Activated CD4-positive, CD25-positive, alpha-beta regulatory T cell treated with anti-CD3 and anti-CD28 coated beads, Interleukin-2, amount 50 U/mL, for 72 hours (primary cell): Measurements from ENCODE around the gene DOK4.
"Not testable (repeated sequence)": the region's sequence is repeated elsewhere in the genome, so short reads cannot be mapped to it uniquely, and the experiment has no call there.

Experiments
- DNase-seq: peaks from one replicate; pipeline ENCODE4 v3.0.0; 2021

Gene DOK4

GRCh38 chr16:57475711-57476339 lies 10.5 kb downstream of the DOK4 start:
- peak; percentile 68 for DNase-seq

- DNase-seq, result no peak
Measured at GRCh38 chr16:57474671-57475661, 11.3 kb downstream of the DOK4 start.

DNA sequence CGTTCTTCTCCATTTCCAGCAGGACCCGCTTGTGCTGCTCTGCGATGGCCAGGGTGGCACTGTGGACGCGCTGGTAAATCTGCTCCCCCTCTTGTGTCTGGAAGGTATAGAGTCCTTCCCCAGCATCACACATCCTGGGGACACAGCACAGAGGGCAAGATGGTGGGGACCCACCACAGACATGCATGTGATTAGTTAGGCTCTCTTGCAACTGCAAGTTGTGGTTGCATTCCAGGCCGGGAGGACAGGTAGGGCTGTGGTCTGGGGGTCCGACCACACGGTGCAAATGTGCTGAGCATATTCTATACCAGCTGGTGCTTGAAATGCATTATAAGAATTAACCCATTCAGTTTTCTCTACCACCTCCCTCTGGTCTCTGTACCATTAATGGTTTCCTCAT lies 12.4 kb downstream of the DOK4 start:
- no peak for DNase-seq

GRCh38 chr16:57473176-57473840 lies 13.0 kb downstream of the DOK4 start:
- DNase-seq, result no peak

DNA sequence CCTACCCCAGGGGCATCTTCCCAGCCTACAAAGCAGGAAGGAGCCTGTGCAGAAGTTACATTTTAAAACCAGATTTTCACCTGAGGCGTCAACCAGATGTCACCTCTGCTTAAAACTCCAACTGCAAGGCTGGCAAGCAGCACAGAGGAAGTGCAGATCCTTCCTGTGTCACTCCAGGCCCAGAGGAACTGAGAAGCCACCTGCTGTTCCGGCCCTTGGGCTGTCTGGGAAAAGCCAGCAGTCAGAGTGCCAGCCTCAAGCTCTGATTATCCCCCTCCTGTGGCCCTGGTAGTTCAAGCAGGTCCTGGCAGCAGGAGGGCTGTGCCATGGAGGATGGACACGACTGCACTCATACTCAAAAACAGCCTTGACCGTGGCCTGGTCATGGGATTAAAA lies 13.6 kb downstream of the DOK4 start:
- DNase-seq, result no peak

DNA sequence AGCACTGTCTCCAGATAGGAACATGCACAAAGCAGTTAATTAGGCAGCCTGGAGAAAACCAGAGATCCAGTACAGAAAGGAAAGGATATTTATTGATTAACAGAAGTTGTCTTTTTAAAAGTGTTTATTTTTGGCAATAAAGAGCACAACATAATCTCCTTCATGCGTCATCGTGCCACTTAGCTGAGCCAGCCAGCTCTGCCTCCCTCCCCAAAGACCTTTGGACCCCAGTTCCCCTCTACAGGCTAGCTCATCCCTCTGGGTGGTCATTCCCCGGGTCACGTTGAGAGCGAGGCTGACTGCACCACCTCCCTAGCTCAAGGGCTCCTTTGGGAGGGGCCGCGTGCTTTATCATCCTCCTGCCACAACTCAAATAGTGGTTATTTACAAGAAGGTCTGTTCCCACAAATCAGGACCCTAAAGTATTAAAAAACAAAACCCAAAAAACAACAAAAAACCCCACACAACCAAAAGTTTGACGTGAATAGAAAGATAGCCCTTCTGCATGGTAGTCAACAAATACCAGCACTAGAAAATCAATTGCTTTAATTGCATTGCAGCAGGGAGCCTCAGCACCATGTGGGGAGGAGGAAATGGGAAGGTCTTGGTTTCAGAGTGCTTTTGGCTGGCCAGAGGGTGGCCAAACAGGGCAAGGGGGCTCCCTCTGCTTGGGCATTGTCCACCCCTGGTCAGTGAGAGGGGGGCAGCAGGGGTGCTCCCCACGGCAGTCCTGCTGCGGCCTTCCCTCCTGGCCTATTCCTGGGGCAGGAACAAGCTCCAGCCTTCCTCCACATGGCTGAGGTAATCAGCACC lies 14.2 kb downstream of the DOK4 start:
- no peak for DNase-seq

DNA sequence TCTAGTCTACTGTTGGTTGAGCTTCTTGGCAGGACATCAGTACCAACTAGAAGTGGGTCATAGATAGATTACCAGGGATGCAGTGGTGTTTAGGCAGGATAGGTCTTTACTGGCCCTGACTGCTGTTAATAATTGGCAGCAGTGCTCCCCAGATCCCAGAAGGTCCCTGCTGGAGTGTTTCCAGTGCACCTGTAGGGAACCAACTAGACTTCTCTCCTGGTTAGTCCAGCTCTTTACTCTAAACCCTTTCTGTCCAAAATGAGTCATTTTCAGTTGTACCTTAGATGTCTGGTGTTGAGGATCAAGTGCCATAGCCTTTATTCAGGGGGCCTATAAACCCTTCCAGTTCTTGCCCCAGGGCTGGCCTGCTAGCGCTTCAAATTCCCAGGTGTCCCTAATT lies 15.1 kb downstream of the DOK4 start:
- DNase-seq, result no peak

GRCh38 chr16:57470711-57471110 lies 15.6 kb downstream of the DOK4 start:
- DNase-seq, result no peak

- DNase-seq, result no peak
Measured at GRCh38 chr16:57469917-57470470, 16.3 kb downstream of the DOK4 start.

DNA sequence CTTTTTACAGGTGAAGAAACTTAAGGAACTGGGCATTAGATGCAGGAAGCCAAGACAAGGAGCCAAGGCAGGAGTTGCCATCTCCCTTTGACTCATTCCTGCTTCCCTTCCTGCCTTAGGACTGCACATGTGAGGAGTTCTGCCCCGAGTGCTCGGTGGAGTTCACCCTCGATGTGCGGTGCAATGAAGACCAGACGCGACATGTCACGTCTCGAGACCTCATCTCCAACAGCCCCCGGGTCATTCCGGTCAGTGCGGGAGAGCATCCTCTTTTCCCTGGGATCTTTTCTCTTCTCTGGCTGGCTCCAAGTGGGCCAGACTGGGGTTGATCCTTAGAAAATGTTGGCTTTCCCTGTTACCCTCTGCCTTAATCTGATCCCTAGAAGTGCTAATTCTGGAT lies 17.2 kb downstream of the DOK4 start:
- no peak for DNase-seq

DNA sequence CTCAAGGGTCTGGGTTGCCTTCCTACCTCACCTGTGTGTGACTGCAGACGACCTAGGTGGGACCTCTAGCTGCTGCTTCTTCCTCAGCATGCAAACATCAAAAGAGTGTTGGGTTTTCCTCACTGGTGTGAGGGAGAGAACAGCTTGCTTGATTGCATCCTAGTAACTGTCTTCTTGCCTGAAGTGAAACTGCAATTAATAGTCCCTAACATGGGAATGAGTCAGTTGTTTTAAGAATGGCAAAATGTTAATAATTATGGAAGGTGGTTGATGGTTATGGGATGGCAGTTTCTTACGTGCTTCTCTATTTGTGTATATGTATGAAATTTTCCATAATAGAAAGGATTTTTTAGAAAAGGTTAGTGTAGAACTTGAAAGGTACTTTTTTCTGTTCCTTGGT lies 17.9 kb downstream of the DOK4 start:
- no peak for DNase-seq

DNA sequence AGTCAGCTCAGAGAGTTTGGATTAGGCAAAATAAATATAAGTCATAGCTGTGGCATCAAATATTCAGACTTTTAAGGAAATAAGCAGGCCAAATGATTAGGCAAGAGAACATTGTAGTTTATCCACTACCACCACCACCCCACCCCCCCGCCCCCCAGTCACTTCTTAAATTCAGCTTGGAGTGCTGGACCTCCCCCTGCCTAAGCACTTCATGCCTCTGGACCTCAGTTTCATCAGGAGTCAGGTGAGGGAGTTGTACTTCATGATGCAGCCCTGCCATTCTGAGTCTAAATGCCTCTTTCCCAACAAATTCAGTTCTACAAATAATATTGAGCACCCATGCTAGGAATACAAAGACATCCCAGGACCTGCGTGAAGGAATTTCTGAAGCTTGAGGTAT lies 21.8 kb downstream of the DOK4 start:
- no peak for DNase-seq

DNA sequence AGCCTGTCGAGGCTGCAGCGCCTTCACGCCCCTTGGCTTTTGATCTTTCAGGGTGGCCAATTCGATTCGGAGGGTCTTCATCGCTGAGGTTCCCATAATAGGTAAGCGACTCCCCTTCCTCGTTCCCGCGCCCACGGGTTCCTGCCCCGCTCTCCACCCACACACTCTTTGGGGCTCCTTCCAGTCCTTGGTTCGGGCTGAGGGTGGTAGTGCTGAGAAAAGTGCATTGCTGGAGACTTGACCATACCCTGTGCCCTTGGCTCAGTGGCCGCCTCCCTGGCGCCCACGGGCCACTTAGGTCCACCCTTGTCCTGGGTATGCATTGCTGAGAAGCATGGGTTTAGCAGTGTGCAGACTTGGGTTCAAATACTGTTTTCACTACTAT lies 23.3 kb downstream of the DOK4 start:
- no peak for DNase-seq

- DNase-seq, result peak; percentile 96
Measured at GRCh38 chr16:57462209-57462977, 23.9 kb downstream of the DOK4 start, which contains the start of gene POLR2C. TSS of gene POLR2C (plus strand) at chr16:57462679. CDS start at chr16:57462725, 46 bp downstream.

DNA sequence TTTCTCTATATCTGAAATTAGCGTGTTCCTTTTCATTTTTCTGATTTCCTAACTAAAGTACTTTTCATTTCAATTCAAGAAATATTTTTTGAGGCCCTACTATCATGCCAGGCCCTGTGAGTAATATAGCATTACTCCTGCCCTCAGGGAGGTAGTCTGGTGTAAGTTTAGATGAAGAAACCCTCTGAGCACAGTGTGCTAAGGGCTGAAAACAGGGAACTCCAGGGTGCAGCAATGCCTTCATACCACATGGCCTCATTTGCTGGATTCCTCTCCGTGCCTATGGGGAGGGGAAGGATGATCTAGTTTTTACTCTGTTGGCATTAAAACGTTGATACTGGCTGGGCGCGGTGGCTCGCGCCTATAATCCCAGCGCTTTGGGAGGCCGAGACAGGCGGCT lies 34.3 kb downstream of the DOK4 start:
- no peak for DNase-seq

GRCh38 chr16:57447186-57447962 lies 38.9 kb downstream of the DOK4 start, which contains the start of the genes CIAPIN1 and COQ9:
TSS of gene CIAPIN1 (minus strand) at chr16:57447385. CDS start at chr16:57440928, 6,457 bp downstream.
TSS of gene COQ9 (plus strand) at chr16:57447479. CDS start at chr16:57447506, 27 bp downstream.
- peak; percentile 90 for DNase-seq

- DNase-seq, result no peak
Measured at GRCh38 chr16:57446531-57447185, 39.6 kb downstream of the DOK4 start.

DNA sequence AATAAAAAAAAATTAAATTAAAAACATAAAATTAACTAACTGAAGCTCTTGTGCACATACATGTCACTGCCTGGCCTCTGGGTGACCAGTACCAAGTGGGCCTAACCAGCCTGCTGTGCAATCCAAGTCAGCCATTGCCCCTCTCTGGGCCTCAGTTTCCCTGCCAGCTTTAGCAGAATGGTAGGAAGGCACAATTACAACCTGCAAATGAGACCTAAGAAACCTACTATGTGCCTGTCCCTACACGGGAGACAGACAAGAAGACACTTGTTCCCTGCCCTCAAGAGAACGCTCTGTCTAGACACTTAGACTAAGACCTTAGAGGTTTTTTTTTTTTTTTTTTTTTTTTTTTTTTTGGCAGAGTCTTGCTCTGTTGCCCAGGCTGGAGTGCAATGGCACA lies 40.8 kb downstream of the DOK4 start:
- DNase-seq, result no peak

- no peak for DNase-seq
Measured at GRCh38 chr16:57444711-57445110, 41.6 kb downstream of the DOK4 start.

- DNase-seq, result not testable (repeated sequence)
Measured at GRCh38 chr16:57440551-57440950, 45.7 kb downstream of the DOK4 start.
